ENCODE results near the gene EPB41L4A. TPM values are rescaled to one million over a fixed set of nuclear protein-coding genes. Genes with fewer than 3 reads are reported as not detected.

The EPB41L4A gene
- total RNA-seq, 2 donors from 2014 or later = 9.7 to 12.2 TPM

GRCh38 chr5:112138526-112138925, 280.6 kb downstream of the EPB41L4A start:
- no peak overlapping the region for H3K4me3 ChIP-seq
- no peaks in the 10 kb centered on the region for H3K9me3 ChIP-seq
- H3K27me3 ChIP-seq (replicated peaks; ENCODE audit: insufficient read depth) = no peaks in the 10 kb centered on the region
- TF ChIP-seq, protein P1, sequence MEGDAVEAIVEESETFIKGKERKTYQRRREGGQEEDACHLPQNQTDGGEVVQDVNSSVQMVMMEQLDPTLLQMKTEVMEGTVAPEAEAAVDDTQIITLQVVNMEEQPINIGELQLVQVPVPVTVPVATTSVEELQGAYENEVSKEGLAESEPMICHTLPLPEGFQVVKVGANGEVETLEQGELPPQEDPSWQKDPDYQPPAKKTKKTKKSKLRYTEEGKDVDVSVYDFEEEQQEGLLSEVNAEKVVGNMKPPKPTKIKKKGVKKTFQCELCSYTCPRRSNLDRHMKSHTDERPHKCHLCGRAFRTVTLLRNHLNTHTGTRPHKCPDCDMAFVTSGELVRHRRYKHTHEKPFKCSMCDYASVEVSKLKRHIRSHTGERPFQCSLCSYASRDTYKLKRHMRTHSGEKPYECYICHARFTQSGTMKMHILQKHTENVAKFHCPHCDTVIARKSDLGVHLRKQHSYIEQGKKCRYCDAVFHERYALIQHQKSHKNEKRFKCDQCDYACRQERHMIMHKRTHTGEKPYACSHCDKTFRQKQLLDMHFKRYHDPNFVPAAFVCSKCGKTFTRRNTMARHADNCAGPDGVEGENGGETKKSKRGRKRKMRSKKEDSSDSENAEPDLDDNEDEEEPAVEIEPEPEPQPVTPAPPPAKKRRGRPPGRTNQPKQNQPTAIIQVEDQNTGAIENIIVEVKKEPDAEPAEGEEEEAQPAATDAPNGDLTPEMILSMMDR (IDR thresholded peaks at IDR 0.05) = no peak
- peaks cover 0 to 4% of the 10 kb centered on the region in 2 donors for H3K4me1 ChIP-seq (ENCODE audit: control insufficient read depth in 1 of 2, low read depth in 2 of 2)
- no peaks in the 10 kb centered on the region for H3K36me3 ChIP-seq
- H3K27ac ChIP-seq = no peak overlapping the region
- DNase-seq (ENCODE audit: low spot score) (no peak), ATAC-seq (ENCODE audit: insufficient number of reproducible peaks, low FRiP score, low read depth) (no peak)

DNA sequence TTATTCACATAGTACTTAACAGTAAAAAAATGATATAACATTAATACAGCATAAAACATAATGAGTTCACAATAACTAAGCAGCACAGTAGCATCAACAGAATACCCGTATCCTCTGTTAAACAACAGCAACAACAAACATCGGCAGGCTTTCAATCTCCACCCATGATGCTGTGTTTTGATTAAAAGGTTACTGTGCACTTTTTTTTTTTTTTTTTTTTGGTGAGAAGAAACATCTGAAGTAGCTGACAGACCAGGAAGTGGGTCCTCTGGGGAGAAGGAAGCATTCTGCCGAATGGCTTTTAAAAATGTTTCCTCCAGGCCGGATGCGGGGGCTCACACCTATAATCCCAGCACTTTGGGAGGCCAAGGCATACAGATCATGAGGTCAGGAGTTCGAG, 282.3 kb downstream of the EPB41L4A start:
- no peaks in the 10 kb centered on the region for H3K4me1 ChIP-seq (ENCODE audit: control insufficient read depth in 1 of 2, low read depth in 2 of 2)
- no peak for ATAC-seq (ENCODE audit: insufficient number of reproducible peaks, low FRiP score, low read depth)
- H3K9me3 ChIP-seq = no peaks in the 10 kb centered on the region
- H3K27ac ChIP-seq = no peak overlapping the region
- H3K36me3 ChIP-seq = no peaks in the 10 kb centered on the region
- DNase-seq (ENCODE audit: low spot score) = no peak
- H3K4me3 ChIP-seq = no peak overlapping the region
- TF ChIP-seq, protein P1 (IDR thresholded peaks at IDR 0.05) = no peak
- H3K27me3 ChIP-seq (replicated peaks; ENCODE audit: insufficient read depth) = no peaks in the 10 kb centered on the region

DNA sequence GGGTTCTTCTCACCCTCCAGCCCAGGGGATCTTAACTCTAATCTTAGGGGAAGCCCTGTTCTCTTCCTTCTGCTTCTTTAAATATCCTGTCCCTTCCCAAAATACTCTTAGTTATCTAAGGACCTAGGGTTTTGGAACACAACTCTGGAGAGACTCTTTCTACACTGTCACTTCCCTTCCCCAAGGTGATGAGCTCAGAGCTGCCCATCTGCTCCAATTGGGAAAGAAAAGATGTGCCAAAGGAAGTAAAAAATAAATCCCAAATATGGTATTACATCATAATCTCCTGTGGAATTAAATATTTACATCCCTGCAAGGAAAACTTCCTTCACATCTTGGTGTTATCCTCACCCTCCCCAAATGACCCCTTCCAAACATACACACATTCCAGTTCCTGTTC, 291.2 kb downstream of the EPB41L4A start:
- H3K27ac ChIP-seq = no peak overlapping the region
- H3K4me1 ChIP-seq (ENCODE audit: control insufficient read depth in 1 of 2, low read depth in 2 of 2) = no peaks in the 10 kb centered on the region
- H3K36me3 ChIP-seq = no peaks in the 10 kb centered on the region
- TF ChIP-seq, protein P1 (IDR thresholded peaks at IDR 0.05) = no peak
- no peak for DNase-seq (ENCODE audit: low spot score)
- no peaks in the 10 kb centered on the region for H3K27me3 ChIP-seq (replicated peaks; ENCODE audit: insufficient read depth)
- no peak for ATAC-seq (ENCODE audit: insufficient number of reproducible peaks, low FRiP score, low read depth)
- no peaks in the 10 kb centered on the region for H3K9me3 ChIP-seq
- H3K4me3 ChIP-seq = no peak overlapping the region

DNA sequence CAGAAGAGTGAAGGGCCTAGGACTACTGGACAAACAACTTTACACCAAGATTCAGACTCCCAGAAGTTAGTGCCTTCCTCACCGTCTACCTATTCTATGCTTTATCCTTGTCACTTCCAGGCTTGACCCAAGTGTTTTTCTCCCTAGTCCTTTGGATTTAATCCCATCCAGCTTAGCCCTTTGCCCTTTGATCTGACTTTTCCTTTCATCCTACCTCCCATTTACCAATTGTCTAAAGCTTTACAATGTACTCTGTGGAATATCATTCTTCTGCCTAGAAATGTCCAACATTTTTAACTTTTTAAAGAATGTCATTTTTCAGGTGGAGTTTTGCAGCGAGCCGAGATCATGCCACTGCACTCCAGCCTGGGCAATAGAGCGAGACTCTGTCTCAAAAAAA, 292.1 kb downstream of the EPB41L4A start:
- no peak overlapping the region for H3K27ac ChIP-seq
- H3K4me3 ChIP-seq = no peak overlapping the region
- no peaks in the 10 kb centered on the region for H3K9me3 ChIP-seq
- H3K27me3 ChIP-seq (replicated peaks; ENCODE audit: insufficient read depth) = no peaks in the 10 kb centered on the region
- DNase-seq (ENCODE audit: low spot score) = no peak
- TF ChIP-seq, protein P1 (IDR thresholded peaks at IDR 0.05) = no peak
- no peak for ATAC-seq (ENCODE audit: insufficient number of reproducible peaks, low FRiP score, low read depth)
- no peaks in the 10 kb centered on the region for H3K4me1 ChIP-seq (ENCODE audit: control insufficient read depth in 1 of 2, low read depth in 2 of 2)
- H3K36me3 ChIP-seq = no peaks in the 10 kb centered on the region

DNA sequence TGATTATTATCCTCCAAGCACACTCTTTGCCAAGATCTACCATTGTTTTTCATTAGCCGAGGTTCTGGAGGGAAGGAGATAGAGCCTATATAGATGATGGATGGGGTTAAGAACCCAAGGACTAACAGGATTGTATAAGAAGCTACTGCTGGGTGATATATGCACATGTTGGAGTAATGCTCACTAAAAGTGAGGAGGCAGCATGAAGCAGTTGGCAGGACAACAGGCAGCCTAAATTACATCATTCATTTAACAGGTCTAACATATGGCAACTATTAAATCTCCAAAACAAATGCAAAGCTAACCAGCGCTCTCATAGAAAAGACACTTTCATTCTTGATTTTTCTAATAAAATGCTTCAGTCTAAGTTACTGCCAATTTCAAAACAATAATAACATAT, 293.2 kb downstream of the EPB41L4A start:
- Histone ChIP-seq H3K9me3 (no peaks in the 10 kb centered on the region), H3K4me1 (ENCODE audit: control insufficient read depth in 1 of 2, low read depth in 2 of 2) (no peaks in the 10 kb centered on the region), H3K36me3 (no peaks in the 10 kb centered on the region), H3K4me3 (no peak overlapping the region), H3K27ac (no peak overlapping the region), H3K27me3 (replicated peaks; ENCODE audit: insufficient read depth) (no peaks in the 10 kb centered on the region)
- DNase-seq (ENCODE audit: low spot score) = no peak
- TF ChIP-seq, protein P1 (IDR thresholded peaks at IDR 0.05) = no peak
- ATAC-seq (ENCODE audit: insufficient number of reproducible peaks, low FRiP score, low read depth) = no peak

Measured in thoracic aorta (tissue), 2 donors.